OCI-LY1 (cell line): ENCODE data around the gene OR52N1.

Experiments used
- H2AFZ ChIP-seq: fragments of 200-600 bp; sonication (generic), shearing (Covaris generic); 2 replicates; pipeline ENCODE4 v1.6.0; 2014; ENCODE audit warnings: antibody characterized with exemption, mild to moderate bottlenecking, low read length
- H3F3A ChIP-seq: fragments of 200-600 bp; sonication (generic), shearing (Covaris generic); 2 replicates; pipeline ENCODE4 v1.6.0; 2014; ENCODE audit warnings: mild to moderate bottlenecking, antibody characterized with exemption, low read length, moderate library complexity; ENCODE audit not compliant: insufficient read depth
- H3K27ac ChIP-seq: fragments of 200-600 bp; sonication (generic); 2 replicates; pipeline ENCODE4 v1.5.1; 2014; ENCODE audit warnings: low read length, mixed run types, mild to moderate bottlenecking, low read depth; ENCODE audit not compliant: poor library complexity, severe bottlenecking
- H3K27me3 ChIP-seq: fragments of 200-600 bp; sonication (generic); 2 replicates; pipeline ENCODE4 v1.6.0; 2014; ENCODE audit warnings: antibody characterized with exemption, mild to moderate bottlenecking, low read length, moderate library complexity; ENCODE audit not compliant: insufficient read depth
- H3K36me3 ChIP-seq: fragments of 200-600 bp; sonication (generic); 2 replicates; pipeline ENCODE4 v1.6.1; 2014; ENCODE audit warnings: mild to moderate bottlenecking, antibody characterized with exemption, low read length, moderate library complexity, mixed read lengths; ENCODE audit not compliant: insufficient read depth
- H3K4me1 ChIP-seq: fragments of 200-600 bp; sonication (generic); 2 replicates; pipeline ENCODE4 v1.5.1; 2014; ENCODE audit warnings: mild to moderate bottlenecking, low read length, moderate library complexity; ENCODE audit not compliant: insufficient read depth, severe bottlenecking
- H3K4me2 ChIP-seq: fragments of 200-600 bp; sonication (generic), shearing (Covaris generic); 2 replicates; pipeline ENCODE4 v1.6.1; 2014; ENCODE audit warnings: low read length
- H3K4me3 ChIP-seq: fragments of 200-600 bp; sonication (generic); 2 replicates; pipeline ENCODE4 v1.5.1; 2014; ENCODE audit warnings: low read length, low read depth, mild to moderate bottlenecking, mixed read lengths; ENCODE audit not compliant: poor library complexity, severe bottlenecking
- H3K79me2 ChIP-seq: fragments of 200-600 bp; shearing (Covaris generic); 2 replicates; pipeline ENCODE4 v1.6.1; 2016; ENCODE audit warnings: mixed run types, low read length, mixed read lengths; ENCODE audit not compliant: insufficient read depth
- H3K9ac ChIP-seq: fragments of 200-600 bp; sonication (generic), shearing (Covaris generic); 2 replicates; pipeline ENCODE4 v1.6.1; 2014; ENCODE audit warnings: mild to moderate bottlenecking, low read length, mixed read lengths
- H3K9me2 ChIP-seq: fragments of 200-600 bp; sonication (generic), shearing (Covaris generic); 2 replicates; pipeline ENCODE4 v1.6.1; 2014; ENCODE audit warnings: low read depth, mild to moderate bottlenecking, low read length, mixed read lengths
- H3K9me3 ChIP-seq: fragments of 200-600 bp; shearing (Covaris generic); 2 replicates; pipeline ENCODE4 v1.6.1; 2014; ENCODE audit warnings: low read length, mixed read lengths
- H4K20me1 ChIP-seq: fragments of 200-600 bp; sonication (generic), shearing (Covaris generic); 2 replicates; pipeline ENCODE4 v1.6.0; 2016; ENCODE audit warnings: mild to moderate bottlenecking, low read length; ENCODE audit not compliant: insufficient read depth
- EZH2 ChIP-seq: fragments of 200-600 bp; sonication (generic), shearing (Covaris generic); IDR thresholded peaks from 2 replicates; pipeline ENCODE4 v1.8.0; 2017; ENCODE audit warnings: borderline replicate concordance, mixed run types, mild to moderate bottlenecking, antibody characterized with exemption, low read length, moderate library complexity, mixed read lengths
- TF ChIP-seq, protein P1 (sequence below): fragments of 200-600 bp; sonication (generic), shearing (Covaris generic); IDR thresholded peaks from 2 replicates; pipeline ENCODE4 v1.5.1; 2017; ENCODE audit warnings: mild to moderate bottlenecking, antibody characterized with exemption, low read length, moderate library complexity, mixed read lengths

Gene OR52N1

DNA sequence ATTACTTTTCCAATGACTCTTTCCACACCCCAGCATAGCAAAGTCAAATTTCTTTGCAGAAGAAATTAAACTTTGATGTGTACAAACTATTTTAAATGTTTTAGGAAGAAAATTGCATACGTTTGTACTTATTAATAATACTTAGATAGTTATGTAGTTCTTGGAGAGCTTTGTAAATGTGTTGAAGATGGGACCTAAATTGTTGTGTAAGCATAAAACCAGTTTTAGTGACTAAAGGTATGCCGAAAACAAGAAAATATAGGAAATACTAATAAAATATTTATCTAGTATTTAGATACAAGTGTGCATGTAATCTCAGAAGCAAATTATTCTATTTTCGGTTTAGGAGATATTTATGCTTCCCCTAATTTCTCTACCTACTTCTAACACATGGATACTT lies 41.2 kb downstream of the OR52N1 start:
- no peaks in the 10 kb centered on the region for H3K36me3 ChIP-seq
- H3K4me2 ChIP-seq: no peak overlapping the region
- no peak overlapping the region for H2AFZ ChIP-seq
- no peaks in the 10 kb centered on the region for H3K79me2 ChIP-seq
- no peaks in the 10 kb centered on the region for H3F3A ChIP-seq
- no peak overlapping the region for H3K4me3 ChIP-seq
- H3K27me3 ChIP-seq: no peaks in the 10 kb centered on the region
- no peaks in the 10 kb centered on the region for H3K9me3 ChIP-seq
- no peak overlapping the region for H3K27ac ChIP-seq
- no peaks in the 10 kb centered on the region; the same call in 1 of the 2 replicates for H3K9me2 ChIP-seq
- no peaks in the 10 kb centered on the region for H4K20me1 ChIP-seq
- H3K4me1 ChIP-seq: no peaks in the 10 kb centered on the region
- TF ChIP-seq, protein P1, sequence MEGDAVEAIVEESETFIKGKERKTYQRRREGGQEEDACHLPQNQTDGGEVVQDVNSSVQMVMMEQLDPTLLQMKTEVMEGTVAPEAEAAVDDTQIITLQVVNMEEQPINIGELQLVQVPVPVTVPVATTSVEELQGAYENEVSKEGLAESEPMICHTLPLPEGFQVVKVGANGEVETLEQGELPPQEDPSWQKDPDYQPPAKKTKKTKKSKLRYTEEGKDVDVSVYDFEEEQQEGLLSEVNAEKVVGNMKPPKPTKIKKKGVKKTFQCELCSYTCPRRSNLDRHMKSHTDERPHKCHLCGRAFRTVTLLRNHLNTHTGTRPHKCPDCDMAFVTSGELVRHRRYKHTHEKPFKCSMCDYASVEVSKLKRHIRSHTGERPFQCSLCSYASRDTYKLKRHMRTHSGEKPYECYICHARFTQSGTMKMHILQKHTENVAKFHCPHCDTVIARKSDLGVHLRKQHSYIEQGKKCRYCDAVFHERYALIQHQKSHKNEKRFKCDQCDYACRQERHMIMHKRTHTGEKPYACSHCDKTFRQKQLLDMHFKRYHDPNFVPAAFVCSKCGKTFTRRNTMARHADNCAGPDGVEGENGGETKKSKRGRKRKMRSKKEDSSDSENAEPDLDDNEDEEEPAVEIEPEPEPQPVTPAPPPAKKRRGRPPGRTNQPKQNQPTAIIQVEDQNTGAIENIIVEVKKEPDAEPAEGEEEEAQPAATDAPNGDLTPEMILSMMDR: no peak
- TF ChIP-seq EZH2: no peak
- no peak overlapping the region for H3K9ac ChIP-seq

DNA sequence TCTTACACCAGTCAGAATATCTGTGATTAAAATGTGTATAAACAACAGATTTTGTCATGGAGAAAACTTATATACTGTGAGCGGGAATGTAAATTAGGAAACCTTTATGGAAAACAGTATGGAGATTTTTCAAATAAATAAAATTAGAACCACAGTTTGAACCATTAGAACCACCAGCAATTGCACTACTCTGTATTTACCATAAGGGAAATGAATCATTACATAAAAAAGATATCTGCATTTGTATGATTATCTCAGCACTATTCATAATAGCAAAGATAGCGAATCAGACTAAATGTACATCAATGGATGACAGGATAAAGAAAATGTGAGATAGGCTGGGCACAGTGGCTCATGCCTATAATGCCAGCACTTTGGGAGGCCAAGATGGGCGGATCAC lies 44.5 kb downstream of the OR52N1 start:
- H3K9me2 ChIP-seq: no peaks in the 10 kb centered on the region; the same call in 1 of the 2 replicates
- TF ChIP-seq, protein P1: no peak
- no peak for TF ChIP-seq EZH2
- no peak overlapping the region for H3K9ac ChIP-seq
- H3K4me1 ChIP-seq: no peaks in the 10 kb centered on the region
- H3K4me3 ChIP-seq: no peak overlapping the region
- H3F3A ChIP-seq: no peaks in the 10 kb centered on the region
- no peaks in the 10 kb centered on the region for H3K79me2 ChIP-seq
- no peaks in the 10 kb centered on the region for H3K27me3 ChIP-seq
- no peaks in the 10 kb centered on the region for H3K36me3 ChIP-seq
- H4K20me1 ChIP-seq: no peaks in the 10 kb centered on the region
- no peaks in the 10 kb centered on the region for H3K9me3 ChIP-seq
- no peak overlapping the region for H2AFZ ChIP-seq
- H3K27ac ChIP-seq: no peak overlapping the region
- H3K4me2 ChIP-seq: no peak overlapping the region

DNA sequence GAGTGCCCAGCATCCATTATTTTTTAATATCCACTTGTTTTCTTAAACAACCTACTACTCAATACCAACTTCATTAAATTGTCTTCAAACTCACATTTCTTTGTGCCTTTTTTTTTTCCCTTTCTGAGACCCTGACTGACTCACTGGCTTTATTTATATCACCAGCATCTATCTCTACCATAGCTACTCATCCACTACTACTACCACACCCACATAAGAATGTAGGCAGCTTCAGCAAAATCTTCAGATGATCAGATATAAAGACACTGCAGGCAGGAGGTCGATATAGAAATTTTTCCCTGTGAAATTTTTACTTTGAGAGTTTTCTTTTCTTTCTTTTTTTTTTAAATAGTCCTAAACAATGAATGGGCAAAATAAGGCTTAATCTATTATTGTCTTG lies 52.6 kb downstream of the OR52N1 start:
- no peak overlapping the region for H2AFZ ChIP-seq
- H3K9me3 ChIP-seq: no peaks in the 10 kb centered on the region
- no peaks in the 10 kb centered on the region for H4K20me1 ChIP-seq
- H3F3A ChIP-seq: no peaks in the 10 kb centered on the region
- no peaks in the 10 kb centered on the region for H3K36me3 ChIP-seq
- no peaks in the 10 kb centered on the region for H3K4me1 ChIP-seq
- no peak overlapping the region for H3K4me2 ChIP-seq
- H3K27ac ChIP-seq: no peak overlapping the region
- no peaks in the 10 kb centered on the region for H3K9me2 ChIP-seq
- no peak overlapping the region for H3K9ac ChIP-seq
- TF ChIP-seq, protein P1: no peak
- TF ChIP-seq EZH2: no peak
- H3K79me2 ChIP-seq: no peaks in the 10 kb centered on the region
- no peak overlapping the region for H3K4me3 ChIP-seq
- H3K27me3 ChIP-seq: no peaks in the 10 kb centered on the region
